Measurements from ENCODE around the gene QKI.
"Not testable (repeated sequence)": the region's sequence is repeated elsewhere in the genome, so short reads cannot be mapped to it uniquely, and the experiment has no call there.

The QKI gene

DNA sequence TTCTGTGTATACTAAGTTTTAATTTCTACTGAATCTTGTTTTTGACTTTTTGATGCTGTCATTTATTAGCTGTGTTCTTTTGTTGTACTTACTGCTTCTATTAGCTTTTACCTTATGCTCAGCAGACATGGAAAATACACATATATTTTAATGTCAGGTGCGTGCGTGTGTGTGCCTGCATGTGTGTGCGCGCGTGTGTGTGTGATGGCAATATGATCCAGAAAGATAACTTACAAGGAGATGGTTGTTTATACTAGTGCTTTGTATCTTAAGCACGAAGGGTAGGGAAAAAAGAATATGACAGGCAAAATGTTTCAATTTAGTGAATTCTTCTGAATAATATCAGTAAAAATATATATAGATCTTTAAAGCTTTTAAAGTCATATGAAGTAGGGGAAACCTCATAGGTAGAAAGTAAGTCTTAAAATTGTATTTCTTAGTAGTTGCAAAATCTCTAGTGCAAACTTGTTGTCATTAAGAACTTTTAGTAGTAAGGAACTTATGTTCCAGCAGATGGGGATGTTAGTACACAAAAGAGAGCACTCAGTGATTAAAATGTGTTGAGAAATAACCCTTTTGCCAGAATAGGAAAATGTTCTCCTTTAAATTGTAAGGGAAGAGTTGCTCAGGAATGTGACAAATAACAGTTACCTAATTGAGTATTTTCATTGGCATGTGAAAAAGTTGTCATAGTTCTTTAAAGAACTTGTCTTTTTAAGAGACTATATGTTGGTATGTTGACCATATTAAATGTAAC, 13.2 kb downstream of the QKI start:
- no peak overlapping the region for H3K27ac Mint-ChIP-seq
- TF ChIP-seq, protein P1, sequence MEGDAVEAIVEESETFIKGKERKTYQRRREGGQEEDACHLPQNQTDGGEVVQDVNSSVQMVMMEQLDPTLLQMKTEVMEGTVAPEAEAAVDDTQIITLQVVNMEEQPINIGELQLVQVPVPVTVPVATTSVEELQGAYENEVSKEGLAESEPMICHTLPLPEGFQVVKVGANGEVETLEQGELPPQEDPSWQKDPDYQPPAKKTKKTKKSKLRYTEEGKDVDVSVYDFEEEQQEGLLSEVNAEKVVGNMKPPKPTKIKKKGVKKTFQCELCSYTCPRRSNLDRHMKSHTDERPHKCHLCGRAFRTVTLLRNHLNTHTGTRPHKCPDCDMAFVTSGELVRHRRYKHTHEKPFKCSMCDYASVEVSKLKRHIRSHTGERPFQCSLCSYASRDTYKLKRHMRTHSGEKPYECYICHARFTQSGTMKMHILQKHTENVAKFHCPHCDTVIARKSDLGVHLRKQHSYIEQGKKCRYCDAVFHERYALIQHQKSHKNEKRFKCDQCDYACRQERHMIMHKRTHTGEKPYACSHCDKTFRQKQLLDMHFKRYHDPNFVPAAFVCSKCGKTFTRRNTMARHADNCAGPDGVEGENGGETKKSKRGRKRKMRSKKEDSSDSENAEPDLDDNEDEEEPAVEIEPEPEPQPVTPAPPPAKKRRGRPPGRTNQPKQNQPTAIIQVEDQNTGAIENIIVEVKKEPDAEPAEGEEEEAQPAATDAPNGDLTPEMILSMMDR (IDR thresholded peaks at IDR 0.05) = no peak
- no peaks in the 10 kb centered on the region for H3K27me3 Mint-ChIP-seq (ENCODE audit: low read depth, poor library complexity)
- H3K36me3 Mint-ChIP-seq (ENCODE audit: low read depth) = peaks cover 9% of the 10 kb centered on the region
- DNase-seq = no peak
- no peak overlapping the region for H3K4me3 Mint-ChIP-seq
- H3K9me3 Mint-ChIP-seq = no peaks in the 10 kb centered on the region
- peaks cover 29% of the 10 kb centered on the region for H3K4me1 Mint-ChIP-seq

DNA sequence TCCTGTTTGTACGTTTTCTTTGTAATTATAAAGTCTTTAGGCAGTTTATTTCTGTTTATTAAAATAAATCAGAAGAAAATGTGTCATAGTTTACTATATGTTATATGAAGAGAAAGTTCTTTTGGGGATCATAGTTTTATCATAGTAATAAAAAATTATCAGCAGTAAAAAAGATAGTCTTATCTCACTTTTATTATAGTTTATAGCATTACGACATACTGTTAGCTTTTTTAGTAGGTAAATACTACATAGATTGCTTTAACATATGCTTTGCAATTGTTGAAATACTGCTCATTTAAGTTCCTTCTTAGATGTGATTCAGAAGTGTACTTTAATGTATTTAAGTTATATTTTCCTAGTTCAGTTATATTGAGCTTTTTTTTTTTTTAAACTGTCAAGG, 13.9 kb downstream of the QKI start:
- peaks cover 4% of the 10 kb centered on the region for H3K9me3 Mint-ChIP-seq
- peaks cover 13% of the 10 kb centered on the region for H3K36me3 Mint-ChIP-seq (ENCODE audit: low read depth)
- no peak overlapping the region for H3K4me3 Mint-ChIP-seq
- H3K4me1 Mint-ChIP-seq = peaks cover 29% of the 10 kb centered on the region
- TF ChIP-seq, protein P1 (IDR thresholded peaks at IDR 0.05) = no peak
- H3K27me3 Mint-ChIP-seq (ENCODE audit: low read depth, poor library complexity) = no peaks in the 10 kb centered on the region
- no peak for DNase-seq
- no peak overlapping the region for H3K27ac Mint-ChIP-seq

GRCh38 chr6:163429858-163430448, 15.4 kb downstream of the QKI start:
- H3K4me3 Mint-ChIP-seq = no peak overlapping the region
- no peaks in the 10 kb centered on the region for H3K27me3 Mint-ChIP-seq (ENCODE audit: low read depth, poor library complexity)
- H3K27ac Mint-ChIP-seq = no peak overlapping the region
- H3K4me1 Mint-ChIP-seq = peaks cover 29% of the 10 kb centered on the region
- peaks cover 9% of the 10 kb centered on the region for H3K9me3 Mint-ChIP-seq
- peaks cover 15% of the 10 kb centered on the region for H3K36me3 Mint-ChIP-seq (ENCODE audit: low read depth)
- TF ChIP-seq, protein P1 (IDR thresholded peaks at IDR 0.05) = no peak
- DNase-seq = no peak

DNA sequence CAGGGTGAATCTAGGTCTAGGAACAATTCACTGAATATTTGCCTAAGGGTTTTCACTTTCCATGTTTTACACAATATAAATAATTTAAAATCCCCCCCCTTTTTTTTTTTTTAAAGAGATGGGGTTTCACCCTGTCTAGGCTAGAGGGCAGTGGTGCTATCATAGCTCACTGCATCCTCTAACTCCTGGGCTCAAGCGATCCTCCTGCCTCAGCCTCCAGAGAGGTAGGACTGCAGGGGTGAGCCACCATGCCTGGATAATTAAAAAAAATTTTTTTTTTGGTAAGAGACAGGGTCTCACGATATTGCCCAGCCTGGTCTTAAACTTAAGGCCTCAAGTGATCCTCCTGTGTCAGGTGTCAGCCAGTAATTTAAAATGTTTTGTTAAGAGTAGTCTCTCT, 17.8 kb downstream of the QKI start:
- Mint-ChIP-seq H3K27me3 (ENCODE audit: low read depth, poor library complexity) (no peaks in the 10 kb centered on the region), H3K36me3 (ENCODE audit: low read depth) (peaks cover 26% of the 10 kb centered on the region), H3K4me1 (peaks cover 24% of the 10 kb centered on the region), H3K27ac (no peak overlapping the region), H3K9me3 (peaks cover 16% of the 10 kb centered on the region), H3K4me3 (no peak overlapping the region)
- DNase-seq = no peak
- TF ChIP-seq, protein P1 (IDR thresholded peaks at IDR 0.05) = no peak

DNA sequence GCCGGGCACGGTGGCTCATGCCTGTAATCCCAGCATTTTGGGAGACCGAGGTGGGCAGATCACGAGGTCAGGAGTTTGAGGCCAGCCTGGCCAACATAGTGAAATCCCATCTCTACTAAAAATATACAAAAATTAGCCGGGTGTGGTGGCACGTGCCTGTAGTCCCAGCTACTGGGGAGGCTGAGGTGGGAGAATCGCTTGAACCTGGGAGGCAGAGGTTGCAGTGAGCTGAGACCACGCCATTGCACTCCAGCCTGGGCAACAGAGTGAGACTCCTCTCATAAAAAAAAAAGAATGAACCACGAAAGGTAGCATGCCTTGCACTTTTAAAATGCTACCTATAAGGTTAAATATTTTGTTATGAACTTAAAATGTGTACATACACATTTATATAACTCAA, 19.0 kb downstream of the QKI start:
- H3K9me3 Mint-ChIP-seq = peaks cover 16% of the 10 kb centered on the region
- H3K4me3 Mint-ChIP-seq; DNase-seq; H3K27ac Mint-ChIP-seq; H3K27me3 Mint-ChIP-seq (ENCODE audit: low read depth, poor library complexity): not testable (repeated sequence)
- peaks cover 31% of the 10 kb centered on the region for H3K36me3 Mint-ChIP-seq (ENCODE audit: low read depth)
- peaks cover 17% of the 10 kb centered on the region for H3K4me1 Mint-ChIP-seq

DNA sequence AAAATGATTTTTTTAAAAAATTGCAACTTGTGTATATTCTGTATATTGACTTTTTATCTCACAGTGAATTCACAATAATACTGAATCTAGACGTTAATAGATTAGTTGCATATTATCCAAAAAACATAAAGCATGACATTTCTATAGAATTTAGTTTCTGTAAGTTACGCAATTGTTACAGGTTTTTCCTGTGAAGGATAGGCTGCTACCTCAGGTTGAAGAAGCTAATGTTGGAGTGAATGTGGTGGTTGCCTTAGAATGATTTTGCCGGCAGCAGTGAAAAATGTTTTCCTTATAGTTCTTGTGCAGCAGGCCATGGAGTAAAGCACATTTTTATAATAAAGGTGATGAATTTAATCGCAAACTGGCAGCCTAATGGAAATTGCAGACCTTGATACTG, 20.5 kb downstream of the QKI start:
- Mint-ChIP-seq H3K9me3 (peaks cover 19% of the 10 kb centered on the region), H3K4me3 (no peak overlapping the region), H3K27me3 (ENCODE audit: low read depth, poor library complexity) (no peaks in the 10 kb centered on the region), H3K36me3 (ENCODE audit: low read depth) (peaks cover 40% of the 10 kb centered on the region), H3K27ac (no peak overlapping the region), H3K4me1 (peaks cover 12% of the 10 kb centered on the region)
- DNase-seq = no peak
- TF ChIP-seq, protein P1 (IDR thresholded peaks at IDR 0.05) = no peak
